HepG2 (cell line): ENCODE data around the gene YWHAQ. TPM values are rescaled to one million over a fixed set of nuclear protein-coding genes. Genes with fewer than 3 reads are reported as not detected.

Experiments
- FOSL1 ChIP-seq: sonication (generic); formaldehyde crosslinking; IDR thresholded peaks from 2 replicates; pipeline ENCODE4 v1.9.0; 2021; ENCODE audit warnings: missing genetic modification reagents, borderline replicate concordance
- HOXA9 ChIP-seq: sonication (generic); formaldehyde crosslinking; IDR thresholded peaks from 2 replicates; pipeline ENCODE4 v1.8.1; 2022; ENCODE audit warnings: missing genetic modification reagents, mild to moderate bottlenecking, moderate library complexity, borderline replicate concordance
- IKZF1 ChIP-seq: fragments of 450-650 bp; IDR thresholded peaks from 2 replicates; pipeline ENCODE4 v1.7.1; 2016
- NCOA5 ChIP-seq: sonication (generic); formaldehyde crosslinking; IDR thresholded peaks from 2 replicates; pipeline ENCODE4 v1.4.0; 2020; ENCODE audit warnings: missing genetic modification reagents
- PLRG1 ChIP-seq: fragments of 450-650 bp; conservative IDR thresholded peaks from 2 replicates; pipeline ENCODE4 v1.6.1; 2016
- ZFX ChIP-seq: sonication (generic); formaldehyde crosslinking; IDR thresholded peaks from 2 replicates; pipeline ENCODE4 v1.4.0; 2020; ENCODE audit warnings: mild to moderate bottlenecking, low read depth, missing genetic modification reagents, moderate library complexity
- ZNF101 ChIP-seq: sonication (generic); formaldehyde crosslinking; IDR thresholded peaks from 2 replicates; pipeline ENCODE4 v1.4.0; 2020; ENCODE audit warnings: mild to moderate bottlenecking, low read depth, missing genetic modification reagents, borderline replicate concordance
- ZNF180 ChIP-seq: sonication (generic); formaldehyde crosslinking; IDR thresholded peaks from 2 replicates; pipeline ENCODE4 v1.4.0; 2020; ENCODE audit warnings: low read depth, missing genetic modification reagents, borderline replicate concordance
- ZNF782 ChIP-seq: sonication (generic); formaldehyde crosslinking; IDR thresholded peaks from 2 replicates; pipeline ENCODE4 v1.4.0; 2020; ENCODE audit warnings: missing genetic modification reagents, mild to moderate bottlenecking, borderline replicate concordance
- polyA plus RNA-seq, 8 experiments: library from polyadenylated mRNA; depleted of rRNA in 3 of 8; stranded (reverse) in 7 of 8; unstranded in 1 of 8; fragments of >200 nt; fragmentation: Illumina TruSeq in 4 of 8; extraction: Trizol in 4 of 8; gene quantifications; 2 replicates each; pipeline versions ENCODE4 v1.2.1 to v1.2.3, GENCODE V29; 2011 to 2016; ENCODE audit warnings: low read depth in 4 of 8, missing spikeins in 1 of 8, mixed read lengths in 1 of 8; ENCODE audit not compliant: insufficient read depth in 1 of 8
- total RNA-seq, 5 experiments: library from RNA; depleted of rRNA; stranded (reverse); fragments of >200 nt; fragmentation: Illumina TruSeq; extraction: Trizol; gene quantifications; 2 replicates each; pipeline ENCODE4 v1.2.3, GENCODE V29; 2016; ENCODE audit warnings: low read depth in 1 of 5
- TF ChIP-seq, protein P1 (sequence below): sonication (generic); formaldehyde crosslinking; IDR thresholded peaks from 2 replicates; pipeline ENCODE4 v1.4.0; 2020; ENCODE audit warnings: missing genetic modification reagents
- TF ChIP-seq, protein P2 (sequence below): sonication (generic); formaldehyde crosslinking; IDR thresholded peaks from 2 replicates; pipeline ENCODE4 v1.5.0; 2020; ENCODE audit warnings: mild to moderate bottlenecking, missing genetic modification reagents, borderline replicate concordance
- TF ChIP-seq, protein P3 (sequence below), 2 experiments: sonication (generic) in 1 of 2; formaldehyde crosslinking in 1 of 2; IDR thresholded peaks; 2 replicates each; pipeline versions ENCODE4 v1.4.0 to v1.6.1; 2018 to 2020; ENCODE audit warnings: missing genetic modification reagents in 2 of 2, borderline replicate concordance in 1 of 2, low read depth in 1 of 2, mild to moderate bottlenecking in 1 of 2, missing biosample characterization in 1 of 2
- TF ChIP-seq, protein P4 (sequence below): sonication (generic); formaldehyde crosslinking; IDR thresholded peaks from 2 replicates; pipeline ENCODE4 v1.4.0; 2020; ENCODE audit warnings: mild to moderate bottlenecking, missing genetic modification reagents, borderline replicate concordance
- TF ChIP-seq, protein P5 (sequence below): sonication (generic); formaldehyde crosslinking; IDR thresholded peaks from 2 replicates; pipeline ENCODE4 v1.4.0; 2020; ENCODE audit warnings: mild to moderate bottlenecking, missing genetic modification reagents

Gene YWHAQ
- total and polyA plus RNA-seq, 2 of the 13 experiments (the other 11 are each of a cell fraction or from before 2014, with no cell fraction given), result 160 to 304 TPM

DNA sequence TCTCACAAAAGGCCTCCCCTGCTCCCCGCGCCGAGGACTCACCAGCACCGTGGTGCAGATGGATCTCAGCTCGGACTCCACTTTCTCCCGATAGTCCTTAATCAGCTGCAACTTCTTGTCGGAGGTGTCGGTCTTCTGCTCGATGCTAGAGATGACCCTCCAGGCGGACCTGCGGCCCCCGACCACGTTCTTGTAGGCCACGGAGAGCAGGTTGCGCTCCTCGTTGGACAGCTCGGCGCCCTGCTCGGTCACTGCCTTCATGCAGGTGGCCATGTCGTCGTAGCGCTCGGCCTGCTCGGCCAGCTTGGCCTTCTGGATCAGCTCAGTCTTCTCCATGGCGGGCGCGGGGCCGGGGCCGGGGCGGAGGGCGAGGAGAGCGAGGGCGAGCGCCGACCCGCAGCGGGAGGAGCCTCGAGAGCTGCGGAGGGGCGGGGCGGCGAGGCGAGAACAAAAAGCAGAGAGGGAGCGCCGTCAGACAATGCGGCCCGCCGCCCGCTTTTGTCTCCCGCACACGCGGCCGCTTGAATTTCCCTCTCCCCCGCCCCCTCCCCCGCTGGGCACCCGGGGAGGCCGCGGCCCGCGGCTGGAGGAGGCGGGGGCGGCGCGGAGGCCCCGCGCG is 571 bp downstream of the YWHAQ start (continued):
- TF ChIP-seq, protein P1, sequence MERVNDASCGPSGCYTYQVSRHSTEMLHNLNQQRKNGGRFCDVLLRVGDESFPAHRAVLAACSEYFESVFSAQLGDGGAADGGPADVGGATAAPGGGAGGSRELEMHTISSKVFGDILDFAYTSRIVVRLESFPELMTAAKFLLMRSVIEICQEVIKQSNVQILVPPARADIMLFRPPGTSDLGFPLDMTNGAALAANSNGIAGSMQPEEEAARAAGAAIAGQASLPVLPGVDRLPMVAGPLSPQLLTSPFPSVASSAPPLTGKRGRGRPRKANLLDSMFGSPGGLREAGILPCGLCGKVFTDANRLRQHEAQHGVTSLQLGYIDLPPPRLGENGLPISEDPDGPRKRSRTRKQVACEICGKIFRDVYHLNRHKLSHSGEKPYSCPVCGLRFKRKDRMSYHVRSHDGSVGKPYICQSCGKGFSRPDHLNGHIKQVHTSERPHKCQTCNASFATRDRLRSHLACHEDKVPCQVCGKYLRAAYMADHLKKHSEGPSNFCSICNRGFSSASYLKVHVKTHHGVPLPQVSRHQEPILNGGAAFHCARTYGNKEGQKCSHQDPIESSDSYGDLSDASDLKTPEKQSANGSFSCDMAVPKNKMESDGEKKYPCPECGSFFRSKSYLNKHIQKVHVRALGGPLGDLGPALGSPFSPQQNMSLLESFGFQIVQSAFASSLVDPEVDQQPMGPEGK (CRISPR knock-in tag), result peak; percentile 18; the same call in 1 of the 2 replicates
- no peak for TF ChIP-seq FOSL1
- no peak for TF ChIP-seq ZNF180 (CRISPR knock-in tag)
- peak; percentile 80; the same call in 1 of the 2 replicates for TF ChIP-seq ZNF782
- TF ChIP-seq, protein P2, sequence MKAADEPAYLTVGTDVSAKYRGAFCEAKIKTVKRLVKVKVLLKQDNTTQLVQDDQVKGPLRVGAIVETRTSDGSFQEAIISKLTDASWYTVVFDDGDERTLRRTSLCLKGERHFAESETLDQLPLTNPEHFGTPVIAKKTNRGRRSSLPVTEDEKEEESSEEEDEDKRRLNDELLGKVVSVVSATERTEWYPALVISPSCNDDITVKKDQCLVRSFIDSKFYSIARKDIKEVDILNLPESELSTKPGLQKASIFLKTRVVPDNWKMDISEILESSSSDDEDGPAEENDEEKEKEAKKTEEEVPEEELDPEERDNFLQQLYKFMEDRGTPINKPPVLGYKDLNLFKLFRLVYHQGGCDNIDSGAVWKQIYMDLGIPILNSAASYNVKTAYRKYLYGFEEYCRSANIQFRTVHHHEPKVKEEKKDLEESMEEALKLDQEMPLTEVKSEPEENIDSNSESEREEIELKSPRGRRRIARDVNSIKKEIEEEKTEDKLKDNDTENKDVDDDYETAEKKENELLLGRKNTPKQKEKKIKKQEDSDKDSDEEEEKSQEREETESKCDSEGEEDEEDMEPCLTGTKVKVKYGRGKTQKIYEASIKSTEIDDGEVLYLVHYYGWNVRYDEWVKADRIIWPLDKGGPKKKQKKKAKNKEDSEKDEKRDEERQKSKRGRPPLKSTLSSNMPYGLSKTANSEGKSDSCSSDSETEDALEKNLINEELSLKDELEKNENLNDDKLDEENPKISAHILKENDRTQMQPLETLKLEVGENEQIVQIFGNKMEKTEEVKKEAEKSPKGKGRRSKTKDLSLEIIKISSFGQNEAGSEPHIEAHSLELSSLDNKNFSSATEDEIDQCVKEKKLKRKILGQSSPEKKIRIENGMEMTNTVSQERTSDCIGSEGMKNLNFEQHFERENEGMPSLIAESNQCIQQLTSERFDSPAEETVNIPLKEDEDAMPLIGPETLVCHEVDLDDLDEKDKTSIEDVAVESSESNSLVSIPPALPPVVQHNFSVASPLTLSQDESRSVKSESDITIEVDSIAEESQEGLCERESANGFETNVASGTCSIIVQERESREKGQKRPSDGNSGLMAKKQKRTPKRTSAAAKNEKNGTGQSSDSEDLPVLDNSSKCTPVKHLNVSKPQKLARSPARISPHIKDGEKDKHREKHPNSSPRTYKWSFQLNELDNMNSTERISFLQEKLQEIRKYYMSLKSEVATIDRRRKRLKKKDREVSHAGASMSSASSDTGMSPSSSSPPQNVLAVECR (CRISPR knock-in tag), result peak; percentile 40
- TF ChIP-seq IKZF1, result no peak
- TF ChIP-seq, protein P3, sequence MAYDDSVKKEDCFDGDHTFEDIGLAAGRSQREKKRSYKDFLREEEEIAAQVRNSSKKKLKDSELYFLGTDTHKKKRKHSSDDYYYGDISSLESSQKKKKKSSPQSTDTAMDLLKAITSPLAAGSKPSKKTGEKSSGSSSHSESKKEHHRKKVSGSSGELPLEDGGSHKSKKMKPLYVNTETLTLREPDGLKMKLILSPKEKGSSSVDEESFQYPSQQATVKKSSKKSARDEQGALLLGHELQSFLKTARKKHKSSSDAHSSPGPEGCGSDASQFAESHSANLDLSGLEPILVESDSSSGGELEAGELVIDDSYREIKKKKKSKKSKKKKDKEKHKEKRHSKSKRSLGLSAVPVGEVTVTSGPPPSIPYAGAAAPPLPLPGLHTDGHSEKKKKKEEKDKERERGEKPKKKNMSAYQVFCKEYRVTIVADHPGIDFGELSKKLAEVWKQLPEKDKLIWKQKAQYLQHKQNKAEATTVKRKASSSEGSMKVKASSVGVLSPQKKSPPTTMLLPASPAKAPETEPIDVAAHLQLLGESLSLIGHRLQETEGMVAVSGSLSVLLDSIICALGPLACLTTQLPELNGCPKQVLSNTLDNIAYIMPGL (CRISPR knock-in tag; IDR thresholded peaks at IDR 0.05; ENCODE audit: borderline replicate concordance in 1 of 2, low read depth in 1 of 2), result peak; percentile 28 to 57; a peak in 3 of 4 replicates
- TF ChIP-seq HOXA9, result 0 out of 2 replicates have a peak, but pooled peaks have one; percentile 26
- no peak for TF ChIP-seq NCOA5 (CRISPR knock-in tag)
- TF ChIP-seq, protein P4, sequence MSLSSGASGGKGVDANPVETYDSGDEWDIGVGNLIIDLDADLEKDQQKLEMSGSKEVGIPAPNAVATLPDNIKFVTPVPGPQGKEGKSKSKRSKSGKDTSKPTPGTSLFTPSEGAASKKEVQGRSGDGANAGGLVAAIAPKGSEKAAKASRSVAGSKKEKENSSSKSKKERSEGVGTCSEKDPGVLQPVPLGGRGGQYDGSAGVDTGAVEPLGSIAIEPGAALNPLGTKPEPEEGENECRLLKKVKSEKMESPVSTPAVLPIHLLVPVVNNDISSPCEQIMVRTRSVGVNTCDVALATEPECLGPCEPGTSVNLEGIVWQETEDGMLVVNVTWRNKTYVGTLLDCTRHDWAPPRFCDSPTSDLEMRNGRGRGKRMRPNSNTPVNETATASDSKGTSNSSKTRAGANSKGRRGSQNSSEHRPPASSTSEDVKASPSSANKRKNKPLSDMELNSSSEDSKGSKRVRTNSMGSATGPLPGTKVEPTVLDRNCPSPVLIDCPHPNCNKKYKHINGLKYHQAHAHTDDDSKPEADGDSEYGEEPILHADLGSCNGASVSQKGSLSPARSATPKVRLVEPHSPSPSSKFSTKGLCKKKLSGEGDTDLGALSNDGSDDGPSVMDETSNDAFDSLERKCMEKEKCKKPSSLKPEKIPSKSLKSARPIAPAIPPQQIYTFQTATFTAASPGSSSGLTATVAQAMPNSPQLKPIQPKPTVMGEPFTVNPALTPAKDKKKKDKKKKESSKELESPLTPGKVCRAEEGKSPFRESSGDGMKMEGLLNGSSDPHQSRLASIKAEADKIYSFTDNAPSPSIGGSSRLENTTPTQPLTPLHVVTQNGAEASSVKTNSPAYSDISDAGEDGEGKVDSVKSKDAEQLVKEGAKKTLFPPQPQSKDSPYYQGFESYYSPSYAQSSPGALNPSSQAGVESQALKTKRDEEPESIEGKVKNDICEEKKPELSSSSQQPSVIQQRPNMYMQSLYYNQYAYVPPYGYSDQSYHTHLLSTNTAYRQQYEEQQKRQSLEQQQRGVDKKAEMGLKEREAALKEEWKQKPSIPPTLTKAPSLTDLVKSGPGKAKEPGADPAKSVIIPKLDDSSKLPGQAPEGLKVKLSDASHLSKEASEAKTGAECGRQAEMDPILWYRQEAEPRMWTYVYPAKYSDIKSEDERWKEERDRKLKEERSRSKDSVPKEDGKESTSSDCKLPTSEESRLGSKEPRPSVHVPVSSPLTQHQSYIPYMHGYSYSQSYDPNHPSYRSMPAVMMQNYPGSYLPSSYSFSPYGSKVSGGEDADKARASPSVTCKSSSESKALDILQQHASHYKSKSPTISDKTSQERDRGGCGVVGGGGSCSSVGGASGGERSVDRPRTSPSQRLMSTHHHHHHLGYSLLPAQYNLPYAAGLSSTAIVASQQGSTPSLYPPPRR (CRISPR knock-in tag), result peak; percentile 33; the same call in 1 of the 2 replicates
- peak; percentile 93 for TF ChIP-seq ZFX
- no peak for TF ChIP-seq ZNF101 (CRISPR knock-in tag)
- TF ChIP-seq, protein P5, sequence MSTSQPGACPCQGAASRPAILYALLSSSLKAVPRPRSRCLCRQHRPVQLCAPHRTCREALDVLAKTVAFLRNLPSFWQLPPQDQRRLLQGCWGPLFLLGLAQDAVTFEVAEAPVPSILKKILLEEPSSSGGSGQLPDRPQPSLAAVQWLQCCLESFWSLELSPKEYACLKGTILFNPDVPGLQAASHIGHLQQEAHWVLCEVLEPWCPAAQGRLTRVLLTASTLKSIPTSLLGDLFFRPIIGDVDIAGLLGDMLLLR (CRISPR knock-in tag), result peak; percentile 75; the same call in 1 of the 2 replicates
- no peak for TF ChIP-seq PLRG1
